Measurements from ENCODE around the gene MAP7. TPM values are rescaled to one million over a fixed set of nuclear protein-coding genes. Genes with fewer than 3 reads are reported as not detected.
"Not testable (repeated sequence)": the region's sequence is repeated elsewhere in the genome, so short reads cannot be mapped to it uniquely, and the experiment has no call there.

MAP7 gene
- polyA plus RNA-seq, 4 donors: 32.6 to 37.1 (median 34.5) TPM

GRCh38 chr6:136474241-136474640 lies 76.0 kb downstream of the MAP7 start:
- DNase-seq (ENCODE audit: low read depth in 4 of 4, low spot score in 3 of 4): no peak

GRCh38 chr6:136471922-136472321 lies 78.3 kb downstream of the MAP7 start:
- DNase-seq (ENCODE audit: low read depth in 4 of 4, low spot score in 3 of 4): no peak

- DNase-seq (ENCODE audit: low read depth in 4 of 4, low spot score in 3 of 4): no peak
These were observed 78.8 kb downstream of the MAP7 start for GRCh38 chr6:136471372-136471771.

GRCh38 chr6:136470044-136470443 lies 80.2 kb downstream of the MAP7 start:
- no peak for DNase-seq (ENCODE audit: low read depth in 4 of 4, low spot score in 3 of 4)

- no peak for DNase-seq (ENCODE audit: low read depth in 4 of 4, low spot score in 3 of 4)
These were observed 81.1 kb downstream of the MAP7 start for GRCh38 chr6:136469154-136469553.

- DNase-seq (ENCODE audit: low read depth in 4 of 4, low spot score in 3 of 4): no peak
These were observed 81.5 kb downstream of the MAP7 start for GRCh38 chr6:136468711-136469110.

- DNase-seq (ENCODE audit: low read depth in 4 of 4, low spot score in 3 of 4): no peak
These were observed 83.0 kb downstream of the MAP7 start for GRCh38 chr6:136467186-136467585.

GRCh38 chr6:136466777-136467176 lies 83.4 kb downstream of the MAP7 start:
- DNase-seq (ENCODE audit: low read depth in 4 of 4, low spot score in 3 of 4): peak in 2 of 4 donors; percentile 40 to 42

- no peak for DNase-seq (ENCODE audit: low read depth in 4 of 4, low spot score in 3 of 4)
These were observed 84.4 kb downstream of the MAP7 start for GRCh38 chr6:136465766-136466303.

- no peak for DNase-seq (ENCODE audit: low read depth in 4 of 4, low spot score in 3 of 4)
These were observed 85.3 kb downstream of the MAP7 start for GRCh38 chr6:136464874-136465273.

- DNase-seq (ENCODE audit: low read depth in 4 of 4, low spot score in 3 of 4): no peak
These were observed 86.1 kb downstream of the MAP7 start for GRCh38 chr6:136464148-136464547.

GRCh38 chr6:136463743-136464142 lies 86.5 kb downstream of the MAP7 start:
- DNase-seq (ENCODE audit: low read depth in 4 of 4, low spot score in 3 of 4): no peak

GRCh38 chr6:136446579-136447187 lies 103.5 kb downstream of the MAP7 start:
- DNase-seq (ENCODE audit: low read depth in 4 of 4, low spot score in 3 of 4): no peak

- DNase-seq (ENCODE audit: low read depth in 4 of 4, low spot score in 3 of 4): no peak
These were observed 104.1 kb downstream of the MAP7 start for GRCh38 chr6:136446145-136446544.

GRCh38 chr6:136445063-136445462 lies 105.2 kb downstream of the MAP7 start:
- DNase-seq (ENCODE audit: low read depth in 4 of 4, low spot score in 3 of 4): no peak

GRCh38 chr6:136440203-136440602 lies 110.0 kb downstream of the MAP7 start:
- no peak for DNase-seq (ENCODE audit: low read depth in 4 of 4, low spot score in 3 of 4)

GRCh38 chr6:136439514-136440190 lies 110.6 kb downstream of the MAP7 start:
- no peak for DNase-seq (ENCODE audit: low read depth in 4 of 4, low spot score in 3 of 4)

- no peak for DNase-seq (ENCODE audit: low read depth in 4 of 4, low spot score in 3 of 4)
These were observed 111.8 kb downstream of the MAP7 start for GRCh38 chr6:136438441-136438840.

- no peak for DNase-seq (ENCODE audit: low read depth in 4 of 4, low spot score in 3 of 4)
These were observed 113.0 kb downstream of the MAP7 start for GRCh38 chr6:136437246-136437645.

- DNase-seq (ENCODE audit: low read depth in 4 of 4, low spot score in 3 of 4): no peak
These were observed 115.1 kb downstream of the MAP7 start for GRCh38 chr6:136435101-136435500.

GRCh38 chr6:136431306-136431705 lies 118.9 kb downstream of the MAP7 start:
- not testable (repeated sequence) for DNase-seq (ENCODE audit: low read depth in 4 of 4, low spot score in 3 of 4)
